K562 (cell line): ENCODE results near the gene STX7. TPM values are rescaled to one million over a fixed set of nuclear protein-coding genes. Genes with fewer than 3 reads are reported as not detected.

Experiments used
- ARHGAP35 ChIP-seq: fragments of 450-650 bp; IDR thresholded peaks from 2 replicates; pipeline ENCODE4 v1.6.1; 2018; ENCODE audit not compliant: partially characterized antibody
- GABPB1 ChIP-seq: sonication (generic); formaldehyde crosslinking; IDR thresholded peaks from 2 replicates; pipeline ENCODE4 v1.8.0; 2022; ENCODE audit warnings: mild to moderate bottlenecking, missing genetic modification reagents
- GATA2 ChIP-seq: sonication (generic); formaldehyde crosslinking; IDR thresholded peaks from 2 replicates; pipeline ENCODE4 v1.4.0; 2020; ENCODE audit warnings: mild to moderate bottlenecking, missing genetic modification reagents
- MAFF ChIP-seq: IDR thresholded peaks from 2 replicates; pipeline ENCODE4 v1.6.1; 2012; ENCODE audit warnings: low read length, improper control_type of control experiment
- NBN ChIP-seq: fragments of 450-650 bp; IDR thresholded peaks from 2 replicates; pipeline ENCODE4 v1.6.1; 2016; ENCODE audit warnings: low read depth, mild to moderate bottlenecking
- SAFB ChIP-seq: fragments of 200-400 bp; formaldehyde crosslinking; IDR thresholded peaks from 2 replicates; pipeline ENCODE4 v1.6.1; 2017; ENCODE audit warnings: low read depth, low read length, borderline replicate concordance
- SMAD4 ChIP-seq: fragments of 250-450 bp; sonication (Bioruptor Pico); conservative IDR thresholded peaks from 2 replicates; pipeline ENCODE4 v1.8.0; 2021; ENCODE audit warnings: inconsistent platforms, mild to moderate bottlenecking, moderate library complexity
- TAL1 ChIP-seq: fragments of 450-650 bp; IDR thresholded peaks from 2 replicates; pipeline ENCODE4 v1.6.1; 2016; ENCODE audit warnings: mild to moderate bottlenecking
- TARDBP ChIP-seq: fragments of 450-650 bp; IDR thresholded peaks from 2 replicates; pipeline ENCODE4 v1.6.1; 2016
- TEAD2 ChIP-seq: fragments of 450-650 bp; IDR thresholded peaks from 2 replicates; pipeline ENCODE4 v1.6.1; 2016; ENCODE audit warnings: missing genetic modification characterization, control low read depth, missing compliant biosample characterization
- ZC3H4 ChIP-seq: sonication (generic); formaldehyde crosslinking; IDR thresholded peaks from 2 replicates; pipeline ENCODE4 v1.9.0; 2021; ENCODE audit warnings: missing genetic modification reagents, borderline replicate concordance
- polyA plus RNA-seq, 8 experiments: library from polyadenylated mRNA; depleted of rRNA in 4 of 8; stranded (reverse) in 5 of 8; unstranded in 3 of 8; fragments of >200 nt; fragmentation: Nextera tagmentation in 2 of 8; fragmentation: Illumina TruSeq in 1 of 8; extraction: Ambion mirVana in 2 of 8; extraction: Trizol in 1 of 8; gene quantifications; 2 replicates each; pipeline versions ENCODE4 v1.2.1 to v1.2.3, GENCODE V29; 2011 to 2014; ENCODE audit warnings: inconsistent platforms in 1 of 8, missing spikeins in 1 of 8
- total RNA-seq, 7 experiments: library from RNA; depleted of rRNA in 6 of 7; stranded (reverse); fragments of >200 nt in 6 of 7; fragmentation: Illumina TruSeq in 2 of 7; extraction: Trizol in 2 of 7; gene quantifications; 2 replicates each; pipeline versions ENCODE4 v1.2.1 to v1.2.3, GENCODE V29; 2011 to 2021; ENCODE audit warnings: low replicate concordance in 1 of 7
- TF ChIP-seq, protein P1 (sequence below): fragments of 250-450 bp; sonication (Bioruptor Pico); IDR thresholded peaks from 2 replicates; pipeline ENCODE4 v1.8.0; 2021; ENCODE audit warnings: borderline replicate concordance, mild to moderate bottlenecking, moderate library complexity; ENCODE audit not compliant: poor library complexity, severe bottlenecking
- TF ChIP-seq, protein P2 (sequence below): fragments of 450-650 bp; IDR thresholded peaks from 2 replicates; pipeline ENCODE4 v1.7.1; 2018; ENCODE audit warnings: mild to moderate bottlenecking, low read depth; ENCODE audit not compliant: partially characterized antibody
- TF ChIP-seq, protein P3 (sequence below): sonication (generic); formaldehyde crosslinking; IDR thresholded peaks from 2 replicates; pipeline ENCODE4 v1.8.1; 2023; ENCODE audit warnings: mild to moderate bottlenecking, missing genetic modification reagents
- TF ChIP-seq, protein P4 (sequence below), 2 experiments: IDR thresholded peaks; 2 replicates each; pipeline ENCODE4 v1.6.1; 2011; ENCODE audit warnings: borderline replicate concordance in 1 of 2, control low read depth in 1 of 2, low read depth in 1 of 2, low read length in 1 of 2, mild to moderate bottlenecking in 1 of 2, mixed read lengths in 1 of 2, moderate library complexity in 1 of 2; ENCODE audit not compliant: insufficient read depth in 1 of 2, insufficient read length in 1 of 2, poor library complexity in 1 of 2, severe bottlenecking in 1 of 2; ENCODE audit errors: extremely low read depth in 1 of 2
- TF ChIP-seq, protein P5 (sequence below), 2 experiments: IDR thresholded peaks; 2 replicates each; pipeline ENCODE4 v1.6.1; 2012; ENCODE audit warnings: improper control_type of control experiment in 2 of 2, low read depth in 2 of 2, low read length in 2 of 2, borderline replicate concordance in 1 of 2
- TF ChIP-seq, protein P6 (sequence below): fragments of 250-450 bp; sonication (Bioruptor Pico); IDR thresholded peaks from 2 replicates; pipeline ENCODE4 v1.8.0; 2022; ENCODE audit warnings: moderate library complexity, mild to moderate bottlenecking, inconsistent platforms

Gene STX7
- total and polyA plus RNA-seq, 9 of the 15 experiments (the other 6 are each of a cell fraction or from before 2014, with no cell fraction given), result 13.0 to 34.4 (median 25.3) TPM

DNA sequence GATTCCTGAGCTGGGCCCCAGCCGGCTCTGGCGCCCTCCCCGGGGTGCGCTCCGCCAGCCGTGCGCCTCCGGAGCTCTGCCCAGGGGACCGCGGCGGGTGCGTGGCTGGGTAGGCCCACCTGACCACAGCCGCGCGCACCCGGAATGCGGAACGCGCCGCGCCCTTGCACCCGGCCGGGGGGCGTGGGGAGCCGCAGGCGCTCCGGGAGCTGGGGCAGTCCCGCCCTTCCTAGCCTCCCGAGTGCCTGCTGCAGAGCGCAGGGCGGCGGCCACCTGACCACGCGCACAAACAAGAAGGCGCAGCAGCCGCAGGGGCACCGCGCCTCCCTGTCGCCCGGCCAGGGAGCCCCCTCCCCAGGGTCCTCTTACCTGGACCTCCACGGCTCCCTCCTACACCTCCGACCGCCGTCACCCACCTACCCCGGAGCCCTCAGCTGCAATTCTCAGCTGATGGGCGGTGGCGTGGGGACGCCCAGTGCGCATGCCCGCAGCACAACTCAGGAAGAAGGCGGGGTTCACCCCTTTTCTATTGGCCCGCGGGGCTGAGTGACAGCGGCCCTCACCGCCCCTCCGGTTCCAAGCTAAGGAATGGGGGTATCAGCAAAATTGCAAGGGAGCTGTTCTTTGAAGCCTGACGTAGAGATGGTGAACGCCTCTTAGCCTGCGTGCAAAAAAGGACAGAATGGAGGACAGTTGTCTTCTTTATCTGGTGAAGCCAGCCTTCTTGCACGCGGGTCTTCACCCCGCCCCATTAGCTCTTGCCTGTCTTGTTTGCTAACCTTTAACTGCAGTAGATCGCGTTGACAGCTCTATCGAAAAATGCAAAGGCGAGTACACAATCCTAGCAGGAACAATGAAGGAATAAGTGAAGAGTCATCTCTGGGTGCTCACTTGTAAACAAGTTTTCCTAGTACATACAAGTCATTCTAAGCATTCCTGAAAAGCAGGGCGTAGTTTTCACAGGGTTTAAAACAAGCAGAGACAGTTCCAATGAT is at the start of gene STX7 (continued):
- TF ChIP-seq ZC3H4, result no peak
- TF ChIP-seq, protein P1, sequence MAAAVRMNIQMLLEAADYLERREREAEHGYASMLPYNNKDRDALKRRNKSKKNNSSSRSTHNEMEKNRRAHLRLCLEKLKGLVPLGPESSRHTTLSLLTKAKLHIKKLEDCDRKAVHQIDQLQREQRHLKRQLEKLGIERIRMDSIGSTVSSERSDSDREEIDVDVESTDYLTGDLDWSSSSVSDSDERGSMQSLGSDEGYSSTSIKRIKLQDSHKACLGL (CRISPR knock-in tag), result no peak
- 0 out of 2 replicates have a peak, but pooled peaks have one; percentile 37 for TF ChIP-seq GATA2 (CRISPR knock-in tag)
- no peak for TF ChIP-seq ARHGAP35
- 0 out of 2 replicates have a peak, but pooled peaks have one; percentile 25 for TF ChIP-seq TARDBP
- no peak for TF ChIP-seq NBN
- peak; percentile 44 for TF ChIP-seq SMAD4 (CRISPR knock-in tag)
- peak; percentile 63 for TF ChIP-seq TAL1
- 0 out of 2 replicates have a peak, but pooled peaks have one; percentile 66 for TF ChIP-seq SAFB
- TF ChIP-seq GABPB1 (CRISPR knock-in tag), result peak; percentile 76
- TF ChIP-seq, protein P2, sequence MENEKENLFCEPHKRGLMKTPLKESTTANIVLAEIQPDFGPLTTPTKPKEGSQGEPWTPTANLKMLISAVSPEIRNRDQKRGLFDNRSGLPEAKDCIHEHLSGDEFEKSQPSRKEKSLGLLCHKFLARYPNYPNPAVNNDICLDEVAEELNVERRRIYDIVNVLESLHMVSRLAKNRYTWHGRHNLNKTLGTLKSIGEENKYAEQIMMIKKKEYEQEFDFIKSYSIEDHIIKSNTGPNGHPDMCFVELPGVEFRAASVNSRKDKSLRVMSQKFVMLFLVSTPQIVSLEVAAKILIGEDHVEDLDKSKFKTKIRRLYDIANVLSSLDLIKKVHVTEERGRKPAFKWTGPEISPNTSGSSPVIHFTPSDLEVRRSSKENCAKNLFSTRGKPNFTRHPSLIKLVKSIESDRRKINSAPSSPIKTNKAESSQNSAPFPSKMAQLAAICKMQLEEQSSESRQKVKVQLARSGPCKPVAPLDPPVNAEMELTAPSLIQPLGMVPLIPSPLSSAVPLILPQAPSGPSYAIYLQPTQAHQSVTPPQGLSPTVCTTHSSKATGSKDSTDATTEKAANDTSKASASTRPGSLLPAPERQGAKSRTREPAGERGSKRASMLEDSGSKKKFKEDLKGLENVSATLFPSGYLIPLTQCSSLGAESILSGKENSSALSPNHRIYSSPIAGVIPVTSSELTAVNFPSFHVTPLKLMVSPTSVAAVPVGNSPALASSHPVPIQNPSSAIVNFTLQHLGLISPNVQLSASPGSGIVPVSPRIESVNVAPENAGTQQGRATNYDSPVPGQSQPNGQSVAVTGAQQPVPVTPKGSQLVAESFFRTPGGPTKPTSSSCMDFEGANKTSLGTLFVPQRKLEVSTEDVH, result no peak
- TF ChIP-seq, protein P3, sequence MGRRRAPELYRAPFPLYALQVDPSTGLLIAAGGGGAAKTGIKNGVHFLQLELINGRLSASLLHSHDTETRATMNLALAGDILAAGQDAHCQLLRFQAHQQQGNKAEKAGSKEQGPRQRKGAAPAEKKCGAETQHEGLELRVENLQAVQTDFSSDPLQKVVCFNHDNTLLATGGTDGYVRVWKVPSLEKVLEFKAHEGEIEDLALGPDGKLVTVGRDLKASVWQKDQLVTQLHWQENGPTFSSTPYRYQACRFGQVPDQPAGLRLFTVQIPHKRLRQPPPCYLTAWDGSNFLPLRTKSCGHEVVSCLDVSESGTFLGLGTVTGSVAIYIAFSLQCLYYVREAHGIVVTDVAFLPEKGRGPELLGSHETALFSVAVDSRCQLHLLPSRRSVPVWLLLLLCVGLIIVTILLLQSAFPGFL, result no peak
- TF ChIP-seq, protein P4, sequence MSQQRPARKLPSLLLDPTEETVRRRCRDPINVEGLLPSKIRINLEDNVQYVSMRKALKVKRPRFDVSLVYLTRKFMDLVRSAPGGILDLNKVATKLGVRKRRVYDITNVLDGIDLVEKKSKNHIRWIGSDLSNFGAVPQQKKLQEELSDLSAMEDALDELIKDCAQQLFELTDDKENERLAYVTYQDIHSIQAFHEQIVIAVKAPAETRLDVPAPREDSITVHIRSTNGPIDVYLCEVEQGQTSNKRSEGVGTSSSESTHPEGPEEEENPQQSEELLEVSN (IDR thresholded peaks at IDR 0.05; ENCODE audit: borderline replicate concordance in 1 of 2, extremely low read depth in 1 of 2, insufficient read depth in 1 of 2, insufficient read length in 1 of 2, low read depth in 1 of 2, low read length in 1 of 2, poor library complexity in 1 of 2, severe bottlenecking in 1 of 2), result peak in 1 of 2 experiments; percentile 28
- TF ChIP-seq TEAD2, result no peak
- TF ChIP-seq, protein P5, sequence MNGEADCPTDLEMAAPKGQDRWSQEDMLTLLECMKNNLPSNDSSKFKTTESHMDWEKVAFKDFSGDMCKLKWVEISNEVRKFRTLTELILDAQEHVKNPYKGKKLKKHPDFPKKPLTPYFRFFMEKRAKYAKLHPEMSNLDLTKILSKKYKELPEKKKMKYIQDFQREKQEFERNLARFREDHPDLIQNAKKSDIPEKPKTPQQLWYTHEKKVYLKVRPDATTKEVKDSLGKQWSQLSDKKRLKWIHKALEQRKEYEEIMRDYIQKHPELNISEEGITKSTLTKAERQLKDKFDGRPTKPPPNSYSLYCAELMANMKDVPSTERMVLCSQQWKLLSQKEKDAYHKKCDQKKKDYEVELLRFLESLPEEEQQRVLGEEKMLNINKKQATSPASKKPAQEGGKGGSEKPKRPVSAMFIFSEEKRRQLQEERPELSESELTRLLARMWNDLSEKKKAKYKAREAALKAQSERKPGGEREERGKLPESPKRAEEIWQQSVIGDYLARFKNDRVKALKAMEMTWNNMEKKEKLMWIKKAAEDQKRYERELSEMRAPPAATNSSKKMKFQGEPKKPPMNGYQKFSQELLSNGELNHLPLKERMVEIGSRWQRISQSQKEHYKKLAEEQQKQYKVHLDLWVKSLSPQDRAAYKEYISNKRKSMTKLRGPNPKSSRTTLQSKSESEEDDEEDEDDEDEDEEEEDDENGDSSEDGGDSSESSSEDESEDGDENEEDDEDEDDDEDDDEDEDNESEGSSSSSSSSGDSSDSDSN (IDR thresholded peaks at IDR 0.05; ENCODE audit: borderline replicate concordance in 1 of 2, low read depth in 2 of 2, low read length in 2 of 2), result peak; percentile 87 to 88; a peak in 3 of 4 replicates
- peak; percentile 32 for TF ChIP-seq MAFF
- TF ChIP-seq, protein P6, sequence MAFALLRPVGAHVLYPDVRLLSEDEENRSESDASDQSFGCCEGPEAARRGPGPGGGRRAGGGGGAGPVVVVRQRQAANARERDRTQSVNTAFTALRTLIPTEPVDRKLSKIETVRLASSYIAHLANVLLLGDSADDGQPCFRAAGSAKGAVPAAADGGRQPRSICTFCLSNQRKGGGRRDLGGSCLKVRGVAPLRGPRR (CRISPR knock-in tag), result no peak
